ENCODE results near the gene LRRC74A. TPM values are rescaled to one million over a fixed set of nuclear protein-coding genes. Genes with fewer than 3 reads are reported as not detected.

LRRC74A gene
- total RNA-seq, 2 donors from 2014 or later = not detected

- intact Hi-C loops (cut with DNase I) = no loop called here
- ATAC-seq (no peak), DNase-seq (no peak)
Measured at GRCh38 chr14:76806446-76806845, 19.8 kb upstream of the LRRC74A start.

- DNase-seq (no peak), ATAC-seq (no peak)
- intact Hi-C loops (cut with DNase I) = no loop called here
Measured at GRCh38 chr14:76808011-76808410, 18.2 kb upstream of the LRRC74A start.

DNA sequence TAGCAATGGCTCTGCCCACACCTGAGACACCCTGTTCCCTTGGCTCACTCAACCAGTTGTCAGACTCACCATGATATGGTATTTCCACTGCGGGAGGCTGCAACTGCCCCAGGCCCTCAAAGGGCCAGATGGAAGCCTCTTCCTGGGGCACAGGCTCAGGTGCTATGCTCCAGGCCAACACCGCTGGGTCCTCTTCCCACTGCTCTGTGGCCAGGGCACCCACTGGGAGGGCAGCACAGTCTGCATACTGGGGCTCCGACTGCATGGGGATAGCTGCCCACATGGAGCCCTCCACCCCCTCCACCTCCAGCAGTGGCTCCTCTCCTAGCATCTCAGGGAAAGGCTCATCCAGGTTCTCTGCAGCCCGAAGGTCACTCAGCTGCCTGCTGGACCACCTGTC lies 17.2 kb upstream of the LRRC74A start:
- intact Hi-C loops (cut with DNase I) = no loop called here
- ATAC-seq (no peak), DNase-seq (no peak)

GRCh38 chr14:76810525-76810924 lies 15.7 kb upstream of the LRRC74A start:
- DNase-seq (no peak), ATAC-seq (no peak)
- intact Hi-C loops (cut with DNase I) = no loop called here

DNA sequence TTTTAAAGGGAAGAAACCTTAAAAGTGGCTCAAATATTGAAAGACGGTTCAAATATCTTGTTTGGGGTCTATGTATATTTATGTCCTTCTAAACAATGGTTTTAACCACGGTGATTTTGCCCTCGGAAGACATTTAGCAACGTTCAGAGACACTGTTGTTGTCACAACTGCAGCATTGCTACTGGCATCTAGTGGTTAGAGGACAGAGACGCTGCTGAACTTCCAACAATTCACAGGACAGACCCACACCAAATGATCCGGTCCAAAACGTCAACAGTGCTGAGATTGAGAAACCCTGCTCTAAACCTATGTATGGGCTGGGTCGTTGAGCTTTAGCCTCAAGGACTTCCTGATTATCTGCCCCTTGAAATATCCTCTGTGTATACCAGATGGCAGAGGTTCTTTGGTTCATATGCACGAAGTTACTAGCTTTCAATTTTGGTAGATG lies 15.2 kb upstream of the LRRC74A start:
- DNase-seq (no peak), ATAC-seq (peak in 1 of 2 donors; percentile 11)
- intact Hi-C loops (cut with DNase I) = no loop called here

DNA sequence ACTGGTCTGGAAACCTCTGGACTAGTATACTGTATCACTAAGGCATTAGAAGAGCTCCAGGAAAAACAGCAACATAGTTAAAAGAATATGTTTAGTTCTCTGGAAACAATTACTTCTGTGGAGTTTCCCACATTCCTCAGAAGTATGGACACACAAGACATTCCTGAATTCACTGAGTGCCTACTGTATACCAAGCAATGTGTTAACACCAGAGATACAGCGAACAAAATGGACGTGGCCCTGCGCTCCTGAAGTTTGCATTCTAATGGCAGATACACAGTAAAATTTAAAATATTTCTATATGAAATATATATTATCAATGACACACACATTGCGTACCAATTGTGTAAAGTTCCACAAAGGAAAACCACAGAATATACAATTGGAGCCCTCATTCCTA lies 14.6 kb upstream of the LRRC74A start:
- DNase-seq = no peak
- no peak for ATAC-seq
- intact Hi-C loops (cut with DNase I) = no loop called here

- DNase-seq = no peak
- peak in 1 of 2 donors; percentile 13 for ATAC-seq
- intact Hi-C loops (cut with DNase I) = no loop called here
Measured at GRCh38 chr14:76812093-76812421, 14.2 kb upstream of the LRRC74A start.

DNA sequence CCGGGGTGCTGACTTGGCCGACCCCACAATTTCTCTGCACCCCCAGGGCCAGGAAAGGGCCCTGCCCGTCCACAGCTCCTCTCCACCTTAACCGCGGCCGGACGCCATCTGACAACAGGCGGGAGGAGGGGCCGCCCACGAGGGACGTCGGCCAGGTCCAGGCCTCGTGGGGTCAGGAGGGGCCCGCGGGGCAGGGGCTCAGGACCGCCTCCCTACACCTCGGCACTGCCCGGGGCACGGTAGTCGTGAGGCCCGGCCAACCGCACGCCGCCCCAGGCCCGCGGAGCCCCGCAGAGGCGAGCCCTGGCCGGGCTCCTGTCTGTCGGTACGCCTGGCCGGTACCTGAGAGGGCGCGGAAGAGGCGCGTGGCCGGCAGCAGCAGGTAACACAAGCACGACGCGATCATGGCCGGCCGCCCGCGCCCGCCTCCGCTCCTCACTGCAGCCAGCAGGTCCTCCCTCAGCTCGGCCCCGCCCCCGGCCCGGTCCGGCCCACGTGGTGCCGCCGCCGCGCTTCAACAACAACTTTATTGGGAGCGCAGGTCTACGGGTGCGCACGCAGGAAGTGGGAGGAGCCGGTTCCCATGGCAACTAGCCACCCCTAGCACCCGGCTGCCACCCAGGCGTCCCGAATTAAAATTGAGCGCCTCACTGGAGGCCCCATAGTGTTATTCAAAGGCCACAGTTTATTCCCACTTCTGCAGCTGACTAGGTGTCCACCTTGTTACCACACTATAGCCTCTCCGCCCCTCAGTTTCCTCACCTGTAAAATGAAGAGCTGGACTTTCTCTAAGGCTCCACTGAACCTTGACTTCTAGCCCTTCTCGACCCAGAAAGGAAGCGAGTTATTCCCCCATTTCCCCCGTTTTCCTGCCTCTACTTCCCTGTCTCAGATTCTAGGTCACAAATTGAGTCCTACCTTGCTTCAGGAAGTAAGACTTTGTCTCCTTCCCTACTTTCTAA lies 13.5 kb upstream of the LRRC74A start, which contains the start of gene ANGEL1:
ANGEL1 (minus strand) TSS at position 461 of the 962 bp plus-strand sequence; CDS start at position 406, 55 bp downstream.
- intact Hi-C loops (cut with DNase I) = no loop called here
- peak; percentile 95 to 96 for ATAC-seq
- peak; percentile 96 for DNase-seq

DNA sequence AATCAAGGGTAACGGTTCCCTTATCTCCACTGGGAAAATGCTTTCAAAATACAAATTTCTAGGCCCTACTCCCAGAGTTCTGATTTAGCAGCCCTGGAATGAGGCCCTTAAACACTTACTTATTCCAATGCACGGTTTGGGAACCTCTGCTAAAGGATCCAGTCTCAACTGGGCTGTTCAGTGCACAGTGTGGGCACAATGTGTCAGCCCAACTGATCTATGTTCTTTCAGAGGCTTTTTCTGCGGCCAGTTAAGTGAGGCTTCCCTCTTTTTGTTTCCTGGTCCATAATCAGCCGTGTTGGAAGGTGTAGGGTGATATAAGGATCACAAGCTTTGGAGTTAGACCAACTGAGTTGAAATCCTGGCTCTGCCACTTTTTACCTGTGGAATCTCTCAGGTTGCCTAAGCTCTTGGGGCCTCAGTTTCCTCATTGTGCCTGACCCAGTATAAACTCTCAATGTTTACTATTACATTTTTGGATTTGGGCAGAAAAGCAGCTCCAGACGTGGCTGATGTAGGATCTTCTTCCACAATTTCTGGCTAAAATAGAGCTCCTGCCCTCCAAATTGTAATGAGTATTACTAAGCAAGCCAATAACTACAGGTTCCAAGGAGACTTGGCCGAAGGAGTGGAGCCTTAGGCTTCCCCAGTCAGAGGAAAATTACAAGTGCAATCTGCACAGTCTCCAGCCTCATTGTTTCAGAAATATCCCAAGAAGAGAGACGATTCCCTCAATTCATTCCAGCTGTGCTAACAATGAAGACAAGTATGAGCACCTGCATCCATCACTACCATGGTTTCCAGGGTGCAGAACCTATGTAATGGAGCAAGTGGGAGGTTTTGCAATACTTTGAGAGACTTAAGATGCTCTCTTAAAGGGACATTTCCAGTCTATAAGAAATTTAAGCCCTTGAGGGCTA lies 11.2 kb upstream of the LRRC74A start:
- intact Hi-C loops (cut with DNase I) = no loop called here
- ATAC-seq (no peak), DNase-seq (no peak)

DNA sequence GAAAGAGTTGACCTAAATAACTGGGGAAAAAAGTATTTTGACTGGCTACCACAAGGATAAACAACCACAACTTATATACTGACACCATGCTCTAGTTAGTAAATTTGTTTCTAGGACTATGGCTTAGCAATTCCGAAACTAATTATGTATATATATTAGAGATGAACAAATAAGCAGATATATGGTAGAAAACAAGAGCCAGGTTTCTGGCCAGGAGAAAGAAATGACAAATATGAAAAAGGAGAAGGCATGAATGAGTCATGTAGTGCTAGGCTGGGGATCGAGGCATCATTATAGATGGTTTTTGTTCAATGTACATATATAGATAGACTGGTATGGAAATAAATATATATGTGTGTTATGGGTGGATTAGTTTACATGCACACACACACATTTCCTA lies 5.5 kb upstream of the LRRC74A start:
- intact Hi-C loops (cut with DNase I) = no loop called here
- DNase-seq (no peak), ATAC-seq (no peak)

- DNase-seq (peak; percentile 59), ATAC-seq (peak; percentile 61 to 64)
- intact Hi-C loops (cut with DNase I) = no loop called here
Measured at GRCh38 chr14:76827696-76828296, 1.6 kb downstream of the LRRC74A start.

DNA sequence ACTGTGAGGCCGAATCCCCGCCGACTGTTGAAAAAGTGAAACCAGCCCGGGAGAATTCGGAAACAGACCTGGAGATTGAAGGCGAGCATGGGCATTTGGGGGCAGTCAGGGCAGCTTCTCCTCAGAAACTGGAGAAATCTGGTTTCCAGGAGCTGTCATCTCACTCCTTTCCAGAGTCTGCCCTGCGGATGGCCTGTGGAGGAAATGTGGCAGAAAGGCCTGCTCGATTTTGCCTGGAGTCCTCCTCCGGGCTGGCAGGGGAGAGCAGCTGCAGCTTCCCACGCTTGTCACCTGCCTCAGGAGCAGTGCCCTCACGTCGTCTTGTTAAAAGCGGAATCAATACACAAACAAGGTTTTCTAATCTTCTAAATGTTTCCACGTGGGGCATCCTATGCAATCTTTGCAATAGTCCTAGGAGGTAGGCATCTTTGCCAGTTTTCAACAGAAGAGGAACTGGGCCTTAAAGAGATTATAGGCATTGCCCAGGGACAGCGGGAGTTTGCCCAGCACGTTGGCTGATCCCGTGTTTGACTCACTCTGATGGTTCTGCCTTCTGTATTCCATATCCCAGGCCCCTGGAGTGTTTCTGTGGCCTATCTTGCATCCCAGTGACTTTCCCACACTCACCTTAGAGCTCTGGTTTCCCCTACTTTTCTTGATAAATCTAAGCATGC lies 2.3 kb downstream of the LRRC74A start:
- intact Hi-C loops (cut with DNase I) = no loop called here
- DNase-seq (no peak), ATAC-seq (peak in 1 of 2 donors; percentile 8)

- intact Hi-C loops (cut with DNase I) = no loop called here
- ATAC-seq (peak in 1 of 2 donors; percentile 85), DNase-seq (peak; percentile 62)
Measured at GRCh38 chr14:76829013-76829365, 2.8 kb downstream of the LRRC74A start.

DNA sequence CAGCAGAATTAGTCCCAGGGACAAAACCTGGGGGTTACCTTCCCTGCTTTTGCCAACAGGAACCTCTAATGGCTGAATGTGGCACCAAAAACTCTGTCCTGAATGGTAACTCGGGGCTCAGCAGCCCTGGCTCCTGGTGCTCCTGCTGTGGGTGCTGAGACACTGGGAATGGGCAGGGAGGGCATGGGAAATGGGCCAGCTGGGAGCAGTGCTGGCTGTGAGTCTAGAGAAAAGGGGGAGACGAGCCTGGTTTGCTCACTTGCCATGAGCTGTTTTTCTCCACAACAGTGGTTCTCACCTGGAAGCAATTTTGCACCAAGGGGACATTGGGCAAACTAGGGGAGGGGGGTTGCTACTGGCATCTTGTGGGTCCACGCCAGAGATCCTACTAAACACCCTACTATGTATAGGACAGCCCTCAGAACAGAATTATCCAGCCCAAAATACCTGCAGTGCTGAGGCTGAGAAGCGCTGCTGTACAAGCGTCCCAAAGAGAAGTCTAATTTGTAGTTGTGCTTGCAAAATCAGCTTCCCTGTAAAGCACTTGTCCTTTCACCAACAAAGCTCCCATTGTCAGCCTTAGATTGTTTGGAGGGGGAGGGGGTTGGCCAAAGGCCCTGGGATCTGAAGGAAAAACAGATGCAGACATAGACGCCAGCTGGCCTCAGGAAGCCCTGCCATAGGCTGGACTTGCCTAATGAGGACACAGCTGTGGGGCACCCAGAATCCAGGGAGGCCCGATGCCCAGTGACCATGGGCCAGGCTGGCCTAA lies 3.6 kb downstream of the LRRC74A start:
- ATAC-seq (peak; percentile 65 to 75), DNase-seq (peak; percentile 81)
- intact Hi-C loops (cut with DNase I) = no loop called here

DNA sequence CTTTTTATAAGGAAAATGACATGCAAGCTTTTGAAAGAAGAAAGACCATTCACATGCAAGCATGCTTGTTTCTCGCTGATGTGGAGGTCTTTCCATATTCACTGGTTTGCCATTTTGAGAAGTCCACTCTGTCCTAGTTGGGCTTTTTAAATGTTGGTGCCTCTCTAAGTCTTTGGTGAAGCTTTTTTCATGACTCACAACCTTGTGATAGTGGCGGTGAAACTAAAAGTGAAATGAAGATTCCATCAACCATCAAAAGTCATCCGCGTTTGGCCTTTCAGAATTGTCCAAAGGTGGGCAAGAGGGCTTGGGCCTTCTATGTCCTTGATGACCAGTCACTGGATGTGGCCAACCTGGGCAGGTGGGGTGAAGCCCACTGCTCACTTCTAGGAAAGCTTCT lies 4.3 kb downstream of the LRRC74A start:
- DNase-seq = no peak
- intact Hi-C loops (cut with DNase I) = no loop called here
- no peak for ATAC-seq

GRCh38 chr14:76832503-76832988 lies 6.3 kb downstream of the LRRC74A start:
- intact Hi-C loops (cut with DNase I) = no loop called here
- ATAC-seq (peak; percentile 23 to 39), DNase-seq (no peak)

GRCh38 chr14:76833011-76833410 lies 6.8 kb downstream of the LRRC74A start:
- intact Hi-C loops (cut with DNase I) = no loop called here
- DNase-seq = no peak
- ATAC-seq = no peak

- no peak for DNase-seq
- ATAC-seq = no peak
- intact Hi-C loops (cut with DNase I) = no loop called here
Measured at GRCh38 chr14:76834241-76834661, 8.0 kb downstream of the LRRC74A start.
